ENCODE data around the gene TAX1BP3.

Gene TAX1BP3

DNA sequence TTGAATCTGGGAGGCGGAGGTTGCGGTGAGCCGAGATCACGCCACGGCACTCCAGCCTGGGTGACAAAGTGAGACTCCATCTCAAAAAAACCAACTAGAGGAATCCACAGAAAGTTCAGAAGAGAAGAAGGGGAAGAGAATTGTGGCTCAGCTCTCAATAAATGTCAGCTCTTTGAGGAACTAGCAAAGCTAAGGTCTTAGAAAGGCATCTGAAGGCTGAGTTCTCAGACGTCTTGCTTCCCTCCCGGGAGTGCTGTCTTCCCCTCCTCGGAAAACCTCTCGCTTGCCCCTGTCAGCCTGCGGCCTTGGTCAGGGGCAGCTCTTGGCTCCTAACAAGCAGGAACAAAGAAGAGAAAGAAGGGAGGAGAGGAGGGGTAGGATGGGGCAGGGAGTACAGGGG is 37.6 kb downstream of the TAX1BP3 start:
- no peak overlapping the region for H3K27ac ChIP-seq (ENCODE audit: low read depth in 2 of 2, low read length in 2 of 2)
- peaks cover 34 to 38% of the 10 kb centered on the region in 2 donors for H3K36me3 ChIP-seq (ENCODE audit: control insufficient read depth in 2 of 2, insufficient read depth in 2 of 2, low read length in 2 of 2)
- no peak overlapping the region for H3K9ac ChIP-seq (ENCODE audit: low read depth in 1 of 2, low read length in 2 of 2)
- no peak overlapping the region for H3K4me3 ChIP-seq (ENCODE audit: low read length in 2 of 2)
- H3K27me3 ChIP-seq (ENCODE audit: control insufficient read depth in 2 of 2, insufficient read depth in 2 of 2, low read length in 2 of 2) = no peaks in the 10 kb centered on the region
- H3K4me1 ChIP-seq (ENCODE audit: control insufficient read depth in 2 of 2, insufficient read depth in 2 of 2, low read length in 2 of 2) = peaks cover 0 to 4% of the 10 kb centered on the region in 2 donors
- H3K9me3 ChIP-seq (ENCODE audit: control insufficient read depth in 2 of 2, low read length in 2 of 2) = no peaks in the 10 kb centered on the region

DNA sequence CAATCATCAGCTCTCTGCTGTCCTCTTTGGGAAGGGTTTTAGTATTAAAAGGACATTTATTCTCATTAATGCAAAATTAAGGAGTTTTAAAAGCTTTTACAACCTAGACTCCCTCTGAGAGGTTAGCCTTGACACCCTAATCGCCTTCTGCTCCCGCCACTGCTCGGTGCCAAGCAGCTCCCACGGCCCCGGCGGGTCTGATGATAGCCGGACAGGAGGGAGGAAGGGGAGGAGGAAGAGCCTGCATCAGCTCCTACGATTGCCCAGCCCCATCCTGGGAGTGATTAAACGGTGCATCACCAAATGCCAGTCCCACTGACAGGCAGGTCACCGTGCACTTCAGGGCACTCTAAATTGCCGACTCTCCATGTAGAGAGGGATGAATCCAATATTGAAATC is 40.6 kb downstream of the TAX1BP3 start:
- Histone ChIP-seq H3K36me3 (ENCODE audit: control insufficient read depth in 2 of 2, insufficient read depth in 2 of 2, low read length in 2 of 2) (peaks cover 55 to 58% of the 10 kb centered on the region in 2 donors), H3K27me3 (ENCODE audit: control insufficient read depth in 2 of 2, insufficient read depth in 2 of 2, low read length in 2 of 2) (no peaks in the 10 kb centered on the region), H3K4me1 (ENCODE audit: control insufficient read depth in 2 of 2, insufficient read depth in 2 of 2, low read length in 2 of 2) (no peaks in the 10 kb centered on the region), H3K4me3 (ENCODE audit: low read length in 2 of 2) (no peak overlapping the region), H3K27ac (ENCODE audit: low read depth in 2 of 2, low read length in 2 of 2) (no peak overlapping the region), H3K9ac (ENCODE audit: low read depth in 1 of 2, low read length in 2 of 2) (no peak overlapping the region), H3K9me3 (ENCODE audit: control insufficient read depth in 2 of 2, low read length in 2 of 2) (no peaks in the 10 kb centered on the region)

DNA sequence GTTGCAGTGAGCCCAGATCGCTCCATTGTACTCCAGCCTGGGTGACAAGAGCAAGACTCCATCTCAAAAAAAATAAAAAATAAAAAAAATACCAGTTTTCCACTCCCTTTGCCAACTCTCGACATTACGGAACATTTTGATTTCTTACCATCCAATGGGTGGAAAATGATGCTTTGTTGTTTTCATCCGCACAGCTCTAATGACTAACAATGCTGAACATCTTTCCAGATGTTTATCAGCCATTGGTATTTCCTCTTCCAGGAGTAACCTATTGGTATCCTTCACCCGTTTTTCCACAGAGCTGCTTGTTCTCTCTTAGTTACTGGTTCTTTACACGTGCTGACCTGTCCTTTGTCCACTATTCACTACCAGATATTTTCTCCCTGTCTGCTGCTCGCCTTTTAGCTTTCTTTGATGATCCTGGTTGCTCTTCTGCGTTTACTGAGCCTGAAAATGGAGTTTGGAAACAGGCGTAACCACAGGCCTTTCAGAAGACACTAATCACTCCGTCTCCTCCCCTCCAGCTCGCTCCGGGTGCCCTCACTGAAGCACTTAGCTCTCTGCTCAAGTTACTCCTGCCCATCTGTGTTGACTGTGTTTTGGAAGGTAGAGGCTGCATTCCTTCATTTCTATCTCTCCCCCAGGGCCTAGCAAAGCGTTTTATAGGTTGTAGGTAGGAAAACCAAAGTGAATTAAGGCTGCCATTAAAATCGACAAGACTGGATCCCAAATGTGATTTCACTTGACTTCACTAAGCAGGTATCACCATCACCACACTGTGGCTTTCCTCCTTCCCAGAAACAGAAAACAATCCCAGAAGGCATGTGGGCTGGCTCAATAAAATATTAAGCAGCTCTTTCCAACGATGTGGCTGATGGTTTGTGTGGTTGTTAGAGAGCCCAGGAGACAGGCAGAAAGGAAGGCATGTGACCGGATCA is 41.3 kb downstream of the TAX1BP3 start:
- Histone ChIP-seq H3K36me3 (ENCODE audit: control insufficient read depth in 2 of 2, insufficient read depth in 2 of 2, low read length in 2 of 2) (peaks cover 52 to 59% of the 10 kb centered on the region in 2 donors), H3K4me3 (ENCODE audit: low read length in 2 of 2) (no peak overlapping the region), H3K4me1 (ENCODE audit: control insufficient read depth in 2 of 2, insufficient read depth in 2 of 2, low read length in 2 of 2) (no peaks in the 10 kb centered on the region), H3K9ac (ENCODE audit: low read depth in 1 of 2, low read length in 2 of 2) (no peak overlapping the region), H3K27ac (ENCODE audit: low read depth in 2 of 2, low read length in 2 of 2) (no peak overlapping the region), H3K9me3 (ENCODE audit: control insufficient read depth in 2 of 2, low read length in 2 of 2) (no peaks in the 10 kb centered on the region), H3K27me3 (ENCODE audit: control insufficient read depth in 2 of 2, insufficient read depth in 2 of 2, low read length in 2 of 2) (no peaks in the 10 kb centered on the region)

DNA sequence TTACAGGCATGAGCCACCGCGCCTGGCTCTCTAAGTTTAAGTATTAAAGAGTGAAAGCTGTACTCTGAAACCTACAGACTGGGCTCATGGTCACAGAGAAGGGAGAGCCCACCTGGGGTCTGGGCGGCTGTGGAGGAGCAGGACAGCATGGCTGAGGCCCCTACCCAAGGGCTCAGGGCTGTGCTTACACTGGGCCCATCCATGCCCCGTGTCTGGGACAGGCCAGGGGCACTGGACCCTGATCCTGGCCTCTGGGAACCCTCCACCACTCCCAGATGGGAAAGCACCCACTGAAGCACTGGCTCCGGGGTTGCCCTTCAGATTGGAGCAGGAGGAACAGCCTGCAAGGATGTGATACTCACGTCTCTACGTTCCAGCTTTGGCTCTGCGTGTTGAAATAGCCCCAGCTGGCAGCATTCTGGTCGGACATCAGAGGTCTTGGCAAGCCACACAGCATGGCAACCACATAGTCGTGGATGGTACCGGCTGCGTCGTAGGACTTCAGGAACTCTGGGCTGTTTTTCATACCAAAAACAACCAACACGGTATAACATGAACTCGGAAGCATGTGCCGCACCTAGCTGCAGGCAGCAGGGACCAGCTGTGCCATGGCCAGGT is 45.3 kb downstream of the TAX1BP3 start:
- H3K27me3 ChIP-seq (ENCODE audit: control insufficient read depth in 2 of 2, insufficient read depth in 2 of 2, low read length in 2 of 2) = no peaks in the 10 kb centered on the region
- no peak overlapping the region for H3K4me3 ChIP-seq (ENCODE audit: low read length in 2 of 2)
- no peaks in the 10 kb centered on the region for H3K9me3 ChIP-seq (ENCODE audit: control insufficient read depth in 2 of 2, low read length in 2 of 2)
- no peak overlapping the region for H3K9ac ChIP-seq (ENCODE audit: low read depth in 1 of 2, low read length in 2 of 2)
- H3K27ac ChIP-seq (ENCODE audit: low read depth in 2 of 2, low read length in 2 of 2) = no peak overlapping the region
- H3K36me3 ChIP-seq (ENCODE audit: control insufficient read depth in 2 of 2, insufficient read depth in 2 of 2, low read length in 2 of 2) = peaks cover 50 to 63% of the 10 kb centered on the region in 2 donors
- no peaks in the 10 kb centered on the region for H3K4me1 ChIP-seq (ENCODE audit: control insufficient read depth in 2 of 2, insufficient read depth in 2 of 2, low read length in 2 of 2)

DNA sequence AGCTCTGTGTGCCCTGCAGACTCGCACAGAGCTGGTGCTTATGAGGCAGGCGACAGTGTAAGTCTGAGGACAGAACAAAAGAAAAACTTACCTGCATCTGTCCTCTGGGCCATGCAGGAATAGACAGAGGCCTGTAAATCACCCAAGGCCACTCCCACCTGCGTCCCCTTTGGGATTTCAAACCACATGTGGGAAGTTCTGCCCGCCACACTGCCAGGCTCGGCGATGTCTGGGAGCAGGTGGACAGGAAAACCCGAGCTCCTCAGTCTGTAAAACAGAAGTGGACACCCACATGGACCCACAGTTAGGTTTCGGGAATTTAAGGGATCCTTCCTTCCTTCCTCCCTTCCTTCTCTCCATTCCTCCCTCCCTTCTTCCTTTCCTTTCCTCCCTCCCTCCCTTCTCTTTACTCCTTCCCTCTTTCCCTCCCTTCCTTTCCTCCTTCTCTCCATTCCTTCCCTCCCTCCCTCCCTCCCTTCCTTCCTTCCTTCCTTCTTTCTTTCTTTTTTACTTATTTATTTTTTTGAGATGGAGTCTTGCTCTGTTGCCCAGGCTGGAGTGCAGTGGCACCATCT is 47.1 kb downstream of the TAX1BP3 start:
- Histone ChIP-seq H3K36me3 (ENCODE audit: control insufficient read depth in 2 of 2, insufficient read depth in 2 of 2, low read length in 2 of 2) (peaks cover 52 to 59% of the 10 kb centered on the region in 2 donors), H3K4me1 (ENCODE audit: control insufficient read depth in 2 of 2, insufficient read depth in 2 of 2, low read length in 2 of 2) (no peaks in the 10 kb centered on the region), H3K9me3 (ENCODE audit: control insufficient read depth in 2 of 2, low read length in 2 of 2) (no peaks in the 10 kb centered on the region), H3K9ac (ENCODE audit: low read depth in 1 of 2, low read length in 2 of 2) (no peak overlapping the region), H3K27ac (ENCODE audit: low read depth in 2 of 2, low read length in 2 of 2) (no peak overlapping the region), H3K27me3 (ENCODE audit: control insufficient read depth in 2 of 2, insufficient read depth in 2 of 2, low read length in 2 of 2) (no peaks in the 10 kb centered on the region), H3K4me3 (ENCODE audit: low read length in 2 of 2) (no peak overlapping the region)

DNA sequence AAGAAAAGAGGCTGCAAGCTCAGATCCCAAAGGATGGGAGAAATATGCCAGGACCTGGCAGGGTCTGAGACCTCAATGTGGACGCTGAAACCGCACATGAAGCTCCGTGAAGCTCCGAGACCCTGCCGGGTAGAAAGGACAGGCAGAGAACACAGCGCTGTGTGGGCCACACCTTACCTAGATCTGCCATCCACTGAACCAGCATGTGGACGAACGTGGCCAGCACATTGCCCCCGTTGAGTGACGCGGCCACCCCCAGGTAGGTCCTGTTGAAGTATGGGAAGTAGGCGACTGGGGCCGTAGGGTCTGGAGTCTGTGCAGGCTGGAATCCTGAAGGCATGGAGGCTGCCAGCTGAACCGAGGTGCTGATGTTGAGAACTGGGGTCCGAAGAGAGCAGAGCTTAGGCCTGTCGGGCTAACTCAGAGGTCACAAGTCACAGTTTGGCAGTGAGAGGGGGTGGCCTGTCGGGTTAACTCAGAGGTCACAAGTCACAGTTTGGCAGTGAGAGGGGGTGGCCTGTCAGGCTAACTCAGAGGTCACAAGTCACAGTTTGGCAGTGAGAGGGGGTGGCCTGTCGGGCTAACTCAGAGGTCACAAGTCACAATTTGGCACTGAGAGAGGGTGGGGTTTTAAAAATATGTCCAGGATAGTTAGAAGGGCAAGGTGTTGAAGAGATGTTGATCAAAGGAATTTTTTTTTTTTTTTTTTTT is 53.1 kb downstream of the TAX1BP3 start:
- H3K9ac ChIP-seq (ENCODE audit: low read depth in 1 of 2, low read length in 2 of 2) = no peak overlapping the region
- no peaks in the 10 kb centered on the region for H3K9me3 ChIP-seq (ENCODE audit: control insufficient read depth in 2 of 2, low read length in 2 of 2)
- no peaks in the 10 kb centered on the region for H3K27me3 ChIP-seq (ENCODE audit: control insufficient read depth in 2 of 2, insufficient read depth in 2 of 2, low read length in 2 of 2)
- peaks cover 48 to 50% of the 10 kb centered on the region in 2 donors for H3K36me3 ChIP-seq (ENCODE audit: control insufficient read depth in 2 of 2, insufficient read depth in 2 of 2, low read length in 2 of 2)
- no peak overlapping the region for H3K4me3 ChIP-seq (ENCODE audit: low read length in 2 of 2)
- H3K4me1 ChIP-seq (ENCODE audit: control insufficient read depth in 2 of 2, insufficient read depth in 2 of 2, low read length in 2 of 2) = peaks cover 0 to 5% of the 10 kb centered on the region in 2 donors
- no peak overlapping the region for H3K27ac ChIP-seq (ENCODE audit: low read depth in 2 of 2, low read length in 2 of 2)

DNA sequence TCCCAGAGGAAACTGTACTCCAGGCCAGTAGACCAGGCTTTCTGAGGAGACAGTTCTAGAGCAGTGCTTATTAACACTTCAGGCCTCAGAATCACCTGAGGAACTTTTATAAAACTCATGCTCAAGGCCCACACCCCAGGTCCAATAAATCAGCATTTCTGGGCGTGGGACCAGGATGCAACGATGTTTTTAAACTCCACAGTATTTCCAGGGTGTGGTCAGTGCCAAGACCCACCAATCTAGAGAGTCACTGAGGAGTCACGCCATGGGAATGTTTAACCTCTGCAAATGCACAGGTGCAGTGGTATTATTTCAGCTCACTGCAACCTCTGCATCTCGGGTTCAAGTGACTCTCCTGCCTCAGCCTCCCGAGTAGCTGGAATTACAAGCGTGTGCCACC is 55.3 kb downstream of the TAX1BP3 start:
- no peaks in the 10 kb centered on the region for H3K27me3 ChIP-seq (ENCODE audit: control insufficient read depth in 2 of 2, insufficient read depth in 2 of 2, low read length in 2 of 2)
- no peak overlapping the region for H3K9ac ChIP-seq (ENCODE audit: low read depth in 1 of 2, low read length in 2 of 2)
- peak overlapping the region; percentile 23 to 47 for H3K27ac ChIP-seq (ENCODE audit: low read depth in 2 of 2, low read length in 2 of 2)
- peaks cover 50 to 54% of the 10 kb centered on the region in 2 donors for H3K36me3 ChIP-seq (ENCODE audit: control insufficient read depth in 2 of 2, insufficient read depth in 2 of 2, low read length in 2 of 2)
- no peaks in the 10 kb centered on the region for H3K9me3 ChIP-seq (ENCODE audit: control insufficient read depth in 2 of 2, low read length in 2 of 2)
- peaks cover 0 to 5% of the 10 kb centered on the region in 2 donors for H3K4me1 ChIP-seq (ENCODE audit: control insufficient read depth in 2 of 2, insufficient read depth in 2 of 2, low read length in 2 of 2)
- no peak overlapping the region for H3K4me3 ChIP-seq (ENCODE audit: low read length in 2 of 2)

Data from mucosa of rectum (tissue), 2 donors.